Lower leg skin (tissue), 4 donors: Measurements from ENCODE around the gene MFSD6. TPM values are rescaled to one million over a fixed set of nuclear protein-coding genes. Genes with fewer than 3 reads are reported as not detected.

ENCODE experiments used
- DNase-seq, 2 donors: peaks; one replicate each; pipeline ENCODE4 v3.0.0-alpha.2; 2019; ENCODE audit warnings: low spot score in 2 of 2
- H3K4me3 ChIP-seq: fragments of 200-600 bp; sonication (generic); 2 replicates; pipeline ENCODE4 v1.5.1; 2017; ENCODE audit warnings: mild to moderate bottlenecking, low read depth; ENCODE audit not compliant: poor library complexity, severe bottlenecking
- POLR2A ChIP-seq, 2 donors: fragments of 450-650 bp; IDR thresholded peaks; one replicate each; pipeline ENCODE4 v1.6.1; 2016 to 2017; ENCODE audit warnings: antibody characterized with exemption in 2 of 2, mild to moderate bottlenecking in 1 of 2, moderate library complexity in 1 of 2
- WGBS, 2 donors: methylation state at CpG; one replicate each; pipeline ENCODE4 v1.1.5; 2018; 5-methylcytosine and 5-hydroxymethylcytosine counted together
- intact Hi-C: fragments of 100-400 bp; cut with DNase I; formaldehyde crosslinking; loops from one replicate; pipeline ENCODE4 v1.15.0; 2023; ENCODE audit warnings: low total_unique reads
- total RNA-seq, 4 donors: library from RNA; depleted of rRNA; stranded (reverse); fragments of >200 nt; gene quantifications; one replicate each; pipeline ENCODE4 v1.1.0, GENCODE V29; 2016
- TF ChIP-seq, protein P1 (sequence below), 3 donors: fragments of 450-650 bp; IDR thresholded peaks; one replicate each; pipeline ENCODE4 v1.5.1; 2016; ENCODE audit warnings: antibody characterized with exemption in 3 of 3, mild to moderate bottlenecking in 3 of 3, moderate library complexity in 2 of 3

The MFSD6 gene
- total RNA-seq, 4 donors from 2014 or later: 184 to 265 (median 208) TPM

DNA sequence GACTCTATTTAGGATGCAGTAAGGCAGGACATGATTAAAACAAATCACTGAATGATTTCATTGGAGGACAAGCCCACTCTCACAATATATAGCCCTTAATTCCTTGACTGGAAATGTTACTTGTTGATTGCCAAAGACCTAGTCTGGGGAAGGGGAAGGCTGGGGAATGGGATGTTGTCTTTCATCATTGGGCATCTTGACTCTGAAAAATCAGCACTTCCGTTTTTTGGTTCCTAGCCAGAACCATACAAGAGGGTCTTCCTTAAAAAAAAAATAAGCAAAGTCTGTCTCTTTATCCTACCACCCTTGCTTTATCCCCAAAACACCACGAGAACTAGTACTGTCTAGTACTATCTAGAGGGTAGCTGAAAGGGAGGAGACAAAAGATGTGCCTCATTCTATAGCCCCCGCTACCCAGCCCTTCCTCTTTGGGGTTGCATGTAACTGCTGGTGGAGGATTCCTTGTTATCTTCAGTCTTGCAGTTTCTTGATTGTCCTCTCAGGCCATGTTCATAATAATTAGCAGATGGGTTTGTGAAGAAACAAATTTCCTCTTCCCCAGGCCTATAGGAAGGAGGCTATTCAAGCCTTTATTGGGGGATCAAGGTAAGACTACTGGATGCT lies 70.5 kb downstream of the MFSD6 start:
- DNase-seq: no peak
- intact Hi-C loops: no loop called here
- TF ChIP-seq, protein P1, sequence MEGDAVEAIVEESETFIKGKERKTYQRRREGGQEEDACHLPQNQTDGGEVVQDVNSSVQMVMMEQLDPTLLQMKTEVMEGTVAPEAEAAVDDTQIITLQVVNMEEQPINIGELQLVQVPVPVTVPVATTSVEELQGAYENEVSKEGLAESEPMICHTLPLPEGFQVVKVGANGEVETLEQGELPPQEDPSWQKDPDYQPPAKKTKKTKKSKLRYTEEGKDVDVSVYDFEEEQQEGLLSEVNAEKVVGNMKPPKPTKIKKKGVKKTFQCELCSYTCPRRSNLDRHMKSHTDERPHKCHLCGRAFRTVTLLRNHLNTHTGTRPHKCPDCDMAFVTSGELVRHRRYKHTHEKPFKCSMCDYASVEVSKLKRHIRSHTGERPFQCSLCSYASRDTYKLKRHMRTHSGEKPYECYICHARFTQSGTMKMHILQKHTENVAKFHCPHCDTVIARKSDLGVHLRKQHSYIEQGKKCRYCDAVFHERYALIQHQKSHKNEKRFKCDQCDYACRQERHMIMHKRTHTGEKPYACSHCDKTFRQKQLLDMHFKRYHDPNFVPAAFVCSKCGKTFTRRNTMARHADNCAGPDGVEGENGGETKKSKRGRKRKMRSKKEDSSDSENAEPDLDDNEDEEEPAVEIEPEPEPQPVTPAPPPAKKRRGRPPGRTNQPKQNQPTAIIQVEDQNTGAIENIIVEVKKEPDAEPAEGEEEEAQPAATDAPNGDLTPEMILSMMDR (IDR thresholded peaks at IDR 0.05): no peak
- no peak for TF ChIP-seq POLR2A (IDR thresholded peaks at IDR 0.05)
- 79 to 80% methylated on average over 3 of the region's 3 CpGs for WGBS, 2 donors
- no peak overlapping the region for H3K4me3 ChIP-seq

- no peak for DNase-seq
- WGBS, 2 donors: 39 to 86% methylated on average over 2 of the region's 2 CpGs
- no peak for TF ChIP-seq POLR2A (IDR thresholded peaks at IDR 0.05)
- TF ChIP-seq, protein P1 (IDR thresholded peaks at IDR 0.05): no peak
- no peak overlapping the region for H3K4me3 ChIP-seq
- intact Hi-C loops: no loop called here
Observed at GRCh38 chr2:190481339-190481738, 73.2 kb downstream of the MFSD6 start.

- DNase-seq: no peak
- no peak overlapping the region for H3K4me3 ChIP-seq
- TF ChIP-seq, protein P1 (IDR thresholded peaks at IDR 0.05): no peak
- TF ChIP-seq POLR2A (IDR thresholded peaks at IDR 0.05): no peak
- intact Hi-C loops: no loop called here
Observed at GRCh38 chr2:190482451-190482850, 74.3 kb downstream of the MFSD6 start.

DNA sequence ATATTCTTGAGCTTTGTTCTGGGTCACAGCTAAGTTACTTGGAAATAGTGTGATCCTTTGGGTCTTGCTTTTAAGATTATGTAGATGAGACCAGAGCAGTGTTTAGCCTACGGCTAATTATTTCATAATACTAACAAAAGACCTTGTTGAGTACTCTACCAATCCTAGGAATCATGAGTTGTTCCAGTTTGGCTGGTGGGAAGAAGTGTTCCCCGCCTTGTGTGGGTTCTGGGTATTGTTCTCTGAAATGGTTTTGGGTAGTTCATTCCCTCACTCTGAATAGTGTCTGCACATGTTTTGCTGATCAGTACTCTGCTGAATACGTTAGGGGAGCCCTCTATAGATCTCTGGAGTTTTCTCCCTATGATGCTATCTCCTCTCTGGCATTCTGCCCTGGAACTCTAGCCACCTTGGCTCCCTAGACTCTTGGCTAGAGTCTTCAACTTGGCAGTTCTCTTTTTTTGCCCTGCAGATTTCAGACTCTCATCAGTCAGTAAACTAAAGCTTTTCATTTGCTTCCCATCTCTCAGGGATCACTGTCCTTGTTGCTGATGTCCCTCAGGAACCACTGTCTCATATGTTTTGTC lies 78.0 kb downstream of the MFSD6 start:
- 37 to 38% methylated on average over 3 of the region's 3 CpGs for WGBS, 2 donors
- intact Hi-C loops: no loop called here

DNA sequence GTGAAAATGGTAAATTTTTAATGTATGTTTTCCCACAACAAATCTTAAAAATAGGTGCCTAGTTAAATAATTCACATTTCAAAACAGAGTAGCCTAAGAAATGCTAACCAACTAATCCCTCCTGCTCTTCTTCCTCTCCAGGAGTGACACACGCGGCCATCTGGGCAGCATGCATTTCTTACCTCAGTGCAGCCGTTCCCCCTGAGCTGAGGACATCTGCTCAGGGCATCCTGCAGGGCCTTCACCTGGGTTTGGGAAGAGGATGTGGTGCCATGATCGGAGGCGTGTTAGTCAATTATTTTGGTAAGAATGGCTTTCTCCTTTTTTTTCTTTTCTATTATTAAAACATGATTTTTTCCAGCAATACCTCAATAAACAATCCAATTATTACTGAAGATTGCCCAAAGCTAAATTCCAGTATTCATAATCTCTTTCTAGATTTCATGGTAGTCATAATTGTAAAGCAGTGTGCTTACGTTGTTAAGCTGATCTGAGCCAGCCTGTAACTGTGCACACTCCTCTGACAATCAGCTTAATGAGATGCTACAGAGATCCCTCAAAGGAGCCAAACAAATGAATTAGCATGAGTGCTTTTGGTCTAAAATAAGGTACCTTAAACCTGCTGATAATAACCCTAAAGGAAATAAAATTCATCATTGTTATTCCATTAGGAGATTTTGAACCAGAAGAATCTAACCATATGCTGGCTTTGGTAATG lies 80.5 kb downstream of the MFSD6 start:
- no peak for DNase-seq
- H3K4me3 ChIP-seq: no peak overlapping the region
- WGBS, 2 donors: 94 to 95% methylated on average over 6 of the region's 6 CpGs
- TF ChIP-seq POLR2A (IDR thresholded peaks at IDR 0.05): no peak
- TF ChIP-seq, protein P1 (IDR thresholded peaks at IDR 0.05): no peak
- intact Hi-C loops: no loop called here

More for the DNA sequence above, 78.0 kb downstream of the MFSD6 start:
- H3K4me3 ChIP-seq: no peak overlapping the region
- TF ChIP-seq, protein P1 (IDR thresholded peaks at IDR 0.05): no peak
- TF ChIP-seq POLR2A (IDR thresholded peaks at IDR 0.05): no peak
- DNase-seq: no peak
